ENCODE measurements around the gene OSBPL1A. TPM values are rescaled to one million over a fixed set of nuclear protein-coding genes. Genes with fewer than 3 reads are reported as not detected.
A peak's percentile ranks its signal among the peaks of the same experiment; 100 is the strongest.

OSBPL1A gene
- total and polyA plus RNA-seq, 5 donors = 45.9 to 88.6 (median 72.9) TPM

- DNase-seq = no peak
- WGBS = 87% methylated on average over 12 of the region's 12 CpGs
- ATAC-seq = no peak
- H3K4me1 ChIP-seq (ENCODE audit: control insufficient read depth, insufficient read depth, low read length) = no peaks in the 10 kb centered on the region
- intact Hi-C loops (cut with DNase I) = no loop called here
- H3K27me3 ChIP-seq (ENCODE audit: control insufficient read depth, insufficient read depth) = no peaks in the 10 kb centered on the region
- H3K27ac ChIP-seq (ENCODE audit: low read length) = no peak overlapping the region
- no peaks in the 10 kb centered on the region for H3K9me3 ChIP-seq (ENCODE audit: control insufficient read depth, low read length)
- no peak overlapping the region for H3K4me3 ChIP-seq (ENCODE audit: low read length)
Observed at GRCh38 chr18:24293254-24293653, 104.4 kb downstream of the OSBPL1A start.

GRCh38 chr18:24278591-24278990 lies 119.0 kb downstream of the OSBPL1A start:
- DNase-seq (no peak), ATAC-seq (no peak)
- no peaks in the 10 kb centered on the region for H3K27me3 ChIP-seq (ENCODE audit: control insufficient read depth, insufficient read depth)
- intact Hi-C loops (cut with DNase I) = no loop called here
- 96% methylated on average over 3 of the region's 3 CpGs for WGBS
- peaks cover 3% of the 10 kb centered on the region for H3K4me1 ChIP-seq (ENCODE audit: control insufficient read depth, insufficient read depth, low read length)
- H3K27ac ChIP-seq (ENCODE audit: low read length) = no peak overlapping the region
- H3K4me3 ChIP-seq (ENCODE audit: low read length) = no peak overlapping the region
- H3K9me3 ChIP-seq (ENCODE audit: control insufficient read depth, low read length) = no peaks in the 10 kb centered on the region

- intact Hi-C loops (cut with DNase I) = no loop called here
- 89% methylated on average over 4 of the region's 4 CpGs for WGBS
- ATAC-seq (no peak), DNase-seq (no peak)
- H3K27ac ChIP-seq (ENCODE audit: low read length) = no peak overlapping the region
- no peak overlapping the region for H3K4me3 ChIP-seq (ENCODE audit: low read length)
- H3K9me3 ChIP-seq (ENCODE audit: control insufficient read depth, low read length) = no peaks in the 10 kb centered on the region
- H3K4me1 ChIP-seq (ENCODE audit: control insufficient read depth, insufficient read depth, low read length) = peaks cover 3% of the 10 kb centered on the region
- H3K27me3 ChIP-seq (ENCODE audit: control insufficient read depth, insufficient read depth) = no peaks in the 10 kb centered on the region
Observed at GRCh38 chr18:24277516-24278195, 120.0 kb downstream of the OSBPL1A start.

- Histone ChIP-seq H3K27me3 (ENCODE audit: control insufficient read depth, insufficient read depth) (no peaks in the 10 kb centered on the region), H3K27ac (ENCODE audit: low read length) (no peak overlapping the region), H3K4me3 (ENCODE audit: low read length) (no peak overlapping the region), H3K9me3 (ENCODE audit: control insufficient read depth, low read length) (no peaks in the 10 kb centered on the region), H3K4me1 (ENCODE audit: control insufficient read depth, insufficient read depth, low read length) (peaks cover 3% of the 10 kb centered on the region)
- intact Hi-C loops (cut with DNase I) = no loop called here
- DNase-seq (no peak), ATAC-seq (no peak)
Observed at GRCh38 chr18:24276994-24277393, 120.6 kb downstream of the OSBPL1A start.

- ATAC-seq (peak in 1 of 2 donors; percentile 17), DNase-seq (peak; percentile 39 to 64 (median 58))
- Histone ChIP-seq H3K9me3 (ENCODE audit: control insufficient read depth, low read length) (no peaks in the 10 kb centered on the region), H3K4me3 (ENCODE audit: low read length) (no peak overlapping the region), H3K27me3 (ENCODE audit: control insufficient read depth, insufficient read depth) (no peaks in the 10 kb centered on the region), H3K4me1 (ENCODE audit: control insufficient read depth, insufficient read depth, low read length) (peaks cover 3% of the 10 kb centered on the region), H3K27ac (ENCODE audit: low read length) (peak overlapping the region; percentile 74)
- 36% methylated on average over 3 of the region's 3 CpGs for WGBS
- intact Hi-C loops (cut with DNase I) = loop anchor here in 2 of 4 donors (5.0 kb wide), 2 partner anchors 43 to 98 kb away; no protein-coding TSS in a partner anchor
Observed at GRCh38 chr18:24274837-24275236, 122.8 kb downstream of the OSBPL1A start.

GRCh38 chr18:24273596-24273995 lies 124.0 kb downstream of the OSBPL1A start:
- ATAC-seq = no peak
- over 99% methylated on average over 2 of the region's 2 CpGs for WGBS
- intact Hi-C loops (cut with DNase I) = loop anchor here in 2 of 4 donors (5.0 kb wide), 2 partner anchors 41 to 96 kb away; no protein-coding TSS in a partner anchor
- Histone ChIP-seq H3K4me1 (ENCODE audit: control insufficient read depth, insufficient read depth, low read length) (peaks cover 5% of the 10 kb centered on the region), H3K9me3 (ENCODE audit: control insufficient read depth, low read length) (no peaks in the 10 kb centered on the region), H3K4me3 (ENCODE audit: low read length) (no peak overlapping the region), H3K27ac (ENCODE audit: low read length) (no peak overlapping the region), H3K27me3 (ENCODE audit: control insufficient read depth, insufficient read depth) (no peaks in the 10 kb centered on the region)
- DNase-seq = no peak

- H3K4me1 ChIP-seq (ENCODE audit: control insufficient read depth, insufficient read depth, low read length) = peaks cover 5% of the 10 kb centered on the region
- no peak for ATAC-seq
- H3K9me3 ChIP-seq (ENCODE audit: control insufficient read depth, low read length) = no peaks in the 10 kb centered on the region
- no peak for DNase-seq
- no peaks in the 10 kb centered on the region for H3K27me3 ChIP-seq (ENCODE audit: control insufficient read depth, insufficient read depth)
- peak overlapping the region; percentile 93 for H3K27ac ChIP-seq (ENCODE audit: low read length)
- intact Hi-C loops (cut with DNase I) = loop anchor here in 2 of 4 donors (5.0 kb wide), 2 partner anchors 40 to 95 kb away; no protein-coding TSS in a partner anchor
- H3K4me3 ChIP-seq (ENCODE audit: low read length) = peak overlapping the region; percentile 89
- WGBS = 5% methylated on average over 9 of the region's 9 CpGs
Observed at GRCh38 chr18:24272229-24272525, 125.4 kb downstream of the OSBPL1A start.

GRCh38 chr18:24271381-24272228 lies 126.0 kb downstream of the OSBPL1A start:
- H3K9me3 ChIP-seq (ENCODE audit: control insufficient read depth, low read length) = no peaks in the 10 kb centered on the region
- peak overlapping the region; percentile 89 for H3K4me3 ChIP-seq (ENCODE audit: low read length)
- no peaks in the 10 kb centered on the region for H3K27me3 ChIP-seq (ENCODE audit: control insufficient read depth, insufficient read depth)
- ATAC-seq (peak; percentile 88 to 92), DNase-seq (peak; percentile 75 to 91 (median 91))
- WGBS = under 1% methylated on average over 96 of the region's 96 CpGs
- H3K4me1 ChIP-seq (ENCODE audit: control insufficient read depth, insufficient read depth, low read length) = peaks cover 5% of the 10 kb centered on the region
- H3K27ac ChIP-seq (ENCODE audit: low read length) = peak overlapping the region; percentile 79
- intact Hi-C loops (cut with DNase I) = loop anchor here in 2 of 4 donors (5.0 kb wide), 2 partner anchors 39 to 94 kb away; no protein-coding TSS in a partner anchor

DNA sequence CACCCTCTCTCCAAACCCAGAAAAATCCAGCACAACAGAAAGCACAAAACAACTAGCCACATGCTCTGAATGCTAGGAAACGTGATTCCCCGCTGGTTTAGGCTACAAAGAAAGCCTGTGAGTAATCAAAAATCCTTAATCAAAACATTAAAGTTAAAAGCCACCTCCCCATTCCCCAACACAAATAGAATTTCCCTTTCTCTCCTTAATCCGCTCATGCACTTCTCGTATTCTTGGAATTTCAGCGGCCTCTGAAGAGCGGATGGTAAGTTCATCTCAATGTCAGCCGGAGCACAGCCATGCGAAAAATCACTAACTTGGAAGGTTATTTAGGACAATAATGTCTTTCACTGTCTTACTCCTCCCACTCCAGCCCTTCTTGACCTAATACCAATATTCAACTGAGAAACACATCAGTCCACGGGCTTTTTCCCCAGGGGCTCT lies 126.7 kb downstream of the OSBPL1A start:
- intact Hi-C loops (cut with DNase I) = loop anchor here in 2 of 4 donors (5.0 kb wide), 2 partner anchors 39 to 94 kb away; no protein-coding TSS in a partner anchor
- Histone ChIP-seq H3K27me3 (ENCODE audit: control insufficient read depth, insufficient read depth) (no peaks in the 10 kb centered on the region), H3K4me3 (ENCODE audit: low read length) (peak overlapping the region; percentile 89), H3K4me1 (ENCODE audit: control insufficient read depth, insufficient read depth, low read length) (peaks cover 5% of the 10 kb centered on the region), H3K9me3 (ENCODE audit: control insufficient read depth, low read length) (no peaks in the 10 kb centered on the region), H3K27ac (ENCODE audit: low read length) (peak overlapping the region; percentile 79)
- ATAC-seq = peak; percentile 51 to 63
- WGBS = 11% methylated on average over 9 of the region's 9 CpGs
- no peak for DNase-seq

GRCh38 chr18:24270358-24270936 lies 127.2 kb downstream of the OSBPL1A start:
- Histone ChIP-seq H3K27ac (ENCODE audit: low read length) (peak overlapping the region; percentile 79), H3K27me3 (ENCODE audit: control insufficient read depth, insufficient read depth) (no peaks in the 10 kb centered on the region), H3K4me3 (ENCODE audit: low read length) (peak overlapping the region; percentile 89), H3K9me3 (ENCODE audit: control insufficient read depth, low read length) (no peaks in the 10 kb centered on the region), H3K4me1 (ENCODE audit: control insufficient read depth, insufficient read depth, low read length) (peaks cover 5% of the 10 kb centered on the region)
- ATAC-seq (no peak), DNase-seq (no peak)
- intact Hi-C loops (cut with DNase I) = loop anchor here in 2 of 4 donors (5.0 kb wide), 2 partner anchors 38 to 93 kb away; no protein-coding TSS in a partner anchor
- WGBS = 10% methylated on average over 4 of the region's 4 CpGs
